Stimulated activated CD4-positive, alpha-beta T cell treated with anti-CD3 and anti-CD28 coated beads, Interleukin-4, amount 100 ng/mL, for 1 hour (primary cell): Measurements from ENCODE around the gene MXD4.

ENCODE experiments used
- DNase-seq: peaks from one replicate; pipeline ENCODE4 v3.0.0-alpha.2; 2020

The MXD4 gene

GRCh38 chr4:2261853-2262144 lies at the start of gene MXD4:
Gene MXD4 (minus strand): TSS chr4:2262109. CDS start chr4:2261980, 129 bp downstream.
- no peak for DNase-seq

- DNase-seq, result no peak
These were observed 45.0 kb upstream of the MXD4 start for GRCh38 chr4:2306773-2307410.

- DNase-seq, result no peak
These were observed 44.0 kb upstream of the MXD4 start for GRCh38 chr4:2305766-2306501.

GRCh38 chr4:2304877-2305561 lies 43.1 kb upstream of the MXD4 start:
- DNase-seq, result no peak

GRCh38 chr4:2304321-2304876 lies 42.5 kb upstream of the MXD4 start:
- DNase-seq, result no peak

- no peak for DNase-seq
These were observed 41.9 kb upstream of the MXD4 start for GRCh38 chr4:2303686-2304320.

- no peak for DNase-seq
These were observed 41.3 kb upstream of the MXD4 start for GRCh38 chr4:2303121-2303685.

- DNase-seq, result no peak
These were observed 40.6 kb upstream of the MXD4 start for GRCh38 chr4:2302387-2303119.

GRCh38 chr4:2301806-2302205 lies 39.9 kb upstream of the MXD4 start:
- no peak for DNase-seq

- DNase-seq, result no peak
These were observed 39.3 kb upstream of the MXD4 start for GRCh38 chr4:2301225-2301642.

- DNase-seq, result no peak
These were observed 38.7 kb upstream of the MXD4 start for GRCh38 chr4:2300431-2301224.

GRCh38 chr4:2299794-2300193 lies 37.9 kb upstream of the MXD4 start:
- no peak for DNase-seq

- no peak for DNase-seq
These were observed 36.7 kb upstream of the MXD4 start for GRCh38 chr4:2298532-2298991.

GRCh38 chr4:2297606-2298531 lies 36.0 kb upstream of the MXD4 start:
- DNase-seq, result no peak

- peak; percentile 13 for DNase-seq
These were observed 35.0 kb upstream of the MXD4 start for GRCh38 chr4:2296631-2297601.

- no peak for DNase-seq
These were observed 34.1 kb upstream of the MXD4 start for GRCh38 chr4:2295900-2296442.

GRCh38 chr4:2295500-2295899 lies 33.6 kb upstream of the MXD4 start:
- DNase-seq, result no peak

GRCh38 chr4:2292646-2293108 lies 30.8 kb upstream of the MXD4 start:
- DNase-seq, result no peak
